Mesenchymal stem cell (in vitro differentiated cells and primary cell): ENCODE measurements around the gene MAPKAPK2.
"Not testable (repeated sequence)": the region's sequence is repeated elsewhere in the genome, so short reads cannot be mapped to it uniquely, and the experiment has no call there.

Source experiments
- DNase-seq: peaks from one replicate; pipeline ENCODE4 v3.0.0-alpha.2; 2013
- H2AFZ ChIP-seq: one replicate; pipeline ENCODE4 v1.6.1; 2013; ENCODE audit warnings: low read depth, mild to moderate bottlenecking, control low read depth, inconsistent platforms, low read length, moderate library complexity
- H2AK5ac ChIP-seq: 2 replicates; pipeline ENCODE4 v1.6.1; 2013; ENCODE audit warnings: low read length, moderate library complexity, mild to moderate bottlenecking, inconsistent platforms; ENCODE audit not compliant: severe bottlenecking
- H2BK120ac ChIP-seq: one replicate; pipeline ENCODE4 v1.6.1; 2013; ENCODE audit warnings: low read depth, mild to moderate bottlenecking, inconsistent platforms, low read length, moderate library complexity
- H2BK12ac ChIP-seq, 2 experiments: one replicate each; pipeline ENCODE4 v1.6.1; 2013; ENCODE audit warnings: inconsistent platforms in 2 of 2, low read length in 2 of 2, mild to moderate bottlenecking in 2 of 2, moderate library complexity in 2 of 2, control low read depth in 1 of 2
- H2BK15ac ChIP-seq: one replicate; pipeline ENCODE4 v1.6.1; 2013; ENCODE audit warnings: mild to moderate bottlenecking, low read depth, inconsistent platforms; ENCODE audit not compliant: poor library complexity, severe bottlenecking
- H2BK5ac ChIP-seq: 2 replicates; pipeline ENCODE4 v1.6.1; 2013; ENCODE audit warnings: low read depth, mild to moderate bottlenecking, low read length, control low read depth, inconsistent platforms; ENCODE audit not compliant: poor library complexity, severe bottlenecking
- H3K14ac ChIP-seq, 2 experiments: one replicate each; pipeline ENCODE4 v1.6.1; 2013; ENCODE audit warnings: inconsistent platforms in 2 of 2, low read length in 2 of 2, control low read depth in 1 of 2, mild to moderate bottlenecking in 1 of 2, moderate library complexity in 1 of 2
- H3K18ac ChIP-seq, 2 experiments: one replicate each; pipeline ENCODE4 v1.6.1; 2013; ENCODE audit warnings: inconsistent platforms in 2 of 2, low read length in 2 of 2, control low read depth in 1 of 2, low read depth in 1 of 2, mild to moderate bottlenecking in 1 of 2
- H3K23ac ChIP-seq, 2 experiments: one replicate each; pipeline ENCODE4 v1.6.1; 2013; ENCODE audit warnings: inconsistent platforms in 2 of 2, low read length in 2 of 2, mild to moderate bottlenecking in 2 of 2, moderate library complexity in 2 of 2, control low read depth in 1 of 2
- H3K27ac ChIP-seq: 2 replicates; pipeline ENCODE4 v1.5.1; 2013; ENCODE audit warnings: mild to moderate bottlenecking, moderate library complexity, low read length, control low read depth, inconsistent platforms; ENCODE audit not compliant: poor library complexity, severe bottlenecking
- H3K27me3 ChIP-seq, 2 experiments: 2 replicates each; pipeline versions ENCODE4 v1.6.1 to v1.7.0; 2013; ENCODE audit warnings: low read length in 2 of 2, mild to moderate bottlenecking in 2 of 2, moderate library complexity in 2 of 2, control low read depth in 1 of 2, inconsistent platforms in 1 of 2; ENCODE audit not compliant: control insufficient read depth in 1 of 2, insufficient read depth in 1 of 2
- H3K36me3 ChIP-seq, 2 experiments: 2 replicates each; pipeline versions ENCODE4 v1.6.1 to v1.7.0; 2013; ENCODE audit warnings: low read length in 2 of 2, control low read depth in 1 of 2, inconsistent platforms in 1 of 2, low read depth in 1 of 2, mild to moderate bottlenecking in 1 of 2; ENCODE audit not compliant: insufficient read depth in 2 of 2, control insufficient read depth in 1 of 2
- H3K4ac ChIP-seq, 2 experiments: one replicate each; pipeline ENCODE4 v1.6.1; 2013; ENCODE audit warnings: inconsistent platforms in 2 of 2, low read length in 2 of 2, mild to moderate bottlenecking in 2 of 2, moderate library complexity in 2 of 2, control low read depth in 1 of 2, low read depth in 1 of 2
- H3K4me1 ChIP-seq: 2 replicates; pipeline ENCODE4 v1.6.1; 2013; ENCODE audit warnings: low read depth, low read length, control low read depth; ENCODE audit not compliant: control insufficient read depth, insufficient read depth
- H3K4me2 ChIP-seq: 2 replicates; pipeline ENCODE4 v1.6.1; 2013; ENCODE audit warnings: low read length, mild to moderate bottlenecking, inconsistent platforms; ENCODE audit not compliant: poor library complexity, severe bottlenecking
- H3K4me3 ChIP-seq, 2 experiments: 2 replicates each; pipeline versions ENCODE4 v1.5.1 to v1.7.0; 2013; ENCODE audit warnings: low read length in 2 of 2, mild to moderate bottlenecking in 2 of 2, control low read depth in 1 of 2, low read depth in 1 of 2; ENCODE audit not compliant: insufficient read depth in 1 of 2
- H3K79me1 ChIP-seq: replicated peaks from 2 replicates; pipeline ENCODE4 v1.6.1; 2013; ENCODE audit warnings: mild to moderate bottlenecking, control low read depth, low read length, inconsistent platforms; ENCODE audit not compliant: poor library complexity, severe bottlenecking
- H3K9ac ChIP-seq: 2 replicates; pipeline ENCODE4 v1.7.0; 2013; ENCODE audit warnings: mild to moderate bottlenecking, low read length, moderate library complexity
- H3K9me3 ChIP-seq: 2 replicates; pipeline ENCODE4 v1.7.0; 2013; ENCODE audit warnings: mild to moderate bottlenecking, low read length; ENCODE audit not compliant: control insufficient read depth
- H4K8ac ChIP-seq: one replicate; pipeline ENCODE4 v1.6.1; 2013; ENCODE audit warnings: inconsistent platforms, mild to moderate bottlenecking, low read length, moderate library complexity
- H4K91ac ChIP-seq: one replicate; pipeline ENCODE4 v1.6.1; 2013; ENCODE audit warnings: mild to moderate bottlenecking, low read length, inconsistent platforms
- WGBS: methylation state at CpG from one replicate; pipeline ENCODE4 v1.1.7; 2013; ENCODE audit warnings: mixed read lengths; 5-methylcytosine and 5-hydroxymethylcytosine counted together

The MAPKAPK2 gene

DNA sequence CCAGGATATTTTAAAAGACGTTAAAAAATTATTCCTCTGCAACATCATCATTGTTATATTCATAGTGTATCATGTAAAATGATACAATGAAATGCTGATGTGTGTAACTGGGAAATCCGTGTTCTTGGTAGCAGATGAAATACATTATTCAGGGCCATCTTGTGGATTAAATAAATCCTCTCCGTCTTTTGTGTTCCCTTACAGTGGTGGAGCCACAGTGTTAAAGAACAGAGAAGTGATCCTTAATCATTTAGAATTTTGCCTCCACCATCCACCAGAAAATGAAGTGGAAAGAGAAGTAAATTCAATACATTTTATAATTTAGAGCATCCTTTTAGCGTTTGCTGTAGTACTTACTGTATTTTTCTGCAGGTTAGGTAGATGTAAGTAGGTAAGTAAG, 48.0 kb upstream of the MAPKAPK2 start:
- H3K9me3 ChIP-seq: no peaks in the 10 kb centered on the region
- no peak overlapping the region for H2BK5ac ChIP-seq
- H3K4ac ChIP-seq: no peak overlapping the region
- no peak overlapping the region for H3K18ac ChIP-seq
- no peak overlapping the region for H2BK15ac ChIP-seq
- H3K36me3 ChIP-seq: peaks cover 3 to 27% of the 10 kb centered on the region in 2 experiments
- no peak overlapping the region for H3K23ac ChIP-seq
- H3K4me1 ChIP-seq: peaks cover 6% of the 10 kb centered on the region
- H3K9ac ChIP-seq: peak overlapping the region; percentile 98
- H2BK12ac ChIP-seq: no peak overlapping the region
- H3K14ac ChIP-seq: no peak overlapping the region
- no peak overlapping the region for H2BK120ac ChIP-seq
- no peak overlapping the region for H3K27ac ChIP-seq
- H3K4me3 ChIP-seq: peak overlapping the region in 1 of 2 experiments; percentile 95
- no peak overlapping the region for H3K4me2 ChIP-seq
- H3K79me1 ChIP-seq: peaks cover 9% of the 10 kb centered on the region
- no peak for DNase-seq
- WGBS: 52% methylated on average over 3 of the region's 4 CpGs
- H2AFZ ChIP-seq: no peak overlapping the region
- no peak overlapping the region for H4K8ac ChIP-seq
- H3K27me3 ChIP-seq: no peaks in the 10 kb centered on the region
- H2AK5ac ChIP-seq: no peak overlapping the region
- H4K91ac ChIP-seq: no peak overlapping the region

GRCh38 chr1:206637605-206638004, 47.1 kb upstream of the MAPKAPK2 start:
- no peak overlapping the region for H3K23ac ChIP-seq
- H3K9ac ChIP-seq: peak overlapping the region; percentile 98
- peaks cover 6% of the 10 kb centered on the region for H3K4me1 ChIP-seq
- H4K8ac ChIP-seq: no peak overlapping the region
- no peak for DNase-seq
- H3K27me3 ChIP-seq: no peaks in the 10 kb centered on the region
- H2AFZ ChIP-seq: no peak overlapping the region
- no peak overlapping the region for H3K4me2 ChIP-seq
- H3K36me3 ChIP-seq: peaks cover 3 to 30% of the 10 kb centered on the region in 2 experiments
- no peak overlapping the region for H3K27ac ChIP-seq
- no peak overlapping the region for H2AK5ac ChIP-seq
- no peak overlapping the region for H2BK12ac ChIP-seq
- no peak overlapping the region for H3K18ac ChIP-seq
- no peaks in the 10 kb centered on the region for H3K9me3 ChIP-seq
- no peak overlapping the region for H3K4ac ChIP-seq
- H3K79me1 ChIP-seq: peaks cover 9% of the 10 kb centered on the region
- peak overlapping the region in 1 of 2 experiments; percentile 95 for H3K4me3 ChIP-seq
- H2BK120ac ChIP-seq: no peak overlapping the region
- H2BK15ac ChIP-seq: no peak overlapping the region
- H4K91ac ChIP-seq: no peak overlapping the region
- no peak overlapping the region for H3K14ac ChIP-seq
- H2BK5ac ChIP-seq: no peak overlapping the region

DNA sequence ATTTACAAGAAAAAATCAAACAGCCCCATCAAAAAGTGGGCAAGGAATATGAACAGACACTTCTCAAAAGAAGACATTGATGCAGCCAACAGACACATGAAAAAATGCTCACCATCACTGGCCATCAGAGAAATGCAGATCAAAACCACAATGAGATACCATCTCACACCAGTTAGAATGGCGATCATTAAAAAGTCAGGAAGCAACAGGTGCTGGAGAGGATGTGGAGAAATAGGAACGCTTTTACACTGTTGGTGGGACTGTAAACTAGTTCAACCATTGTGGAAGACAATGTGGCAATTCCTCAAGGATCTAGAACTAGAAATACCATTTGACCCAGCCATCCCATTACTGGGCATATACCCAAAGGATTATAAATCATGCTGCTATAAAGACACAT, 42.6 kb upstream of the MAPKAPK2 start:
- not testable (repeated sequence) for H3K4me1 ChIP-seq, H3K4me3 ChIP-seq, H3K14ac ChIP-seq, H3K23ac ChIP-seq, H3K9me3 ChIP-seq, H3K4me2 ChIP-seq, H2BK120ac ChIP-seq, H3K18ac ChIP-seq, H2AK5ac ChIP-seq, H2BK5ac ChIP-seq, H3K9ac ChIP-seq, H3K4ac ChIP-seq, H2BK12ac ChIP-seq, H2AFZ ChIP-seq, H4K8ac ChIP-seq, H4K91ac ChIP-seq, H3K27ac ChIP-seq, H2BK15ac ChIP-seq, H3K27me3 ChIP-seq, H3K79me1 ChIP-seq, DNase-seq
- no CpG with 5 or more reads among the region's 2 CpGs for WGBS
- peaks cover 3 to 55% of the 10 kb centered on the region in 2 experiments for H3K36me3 ChIP-seq

DNA sequence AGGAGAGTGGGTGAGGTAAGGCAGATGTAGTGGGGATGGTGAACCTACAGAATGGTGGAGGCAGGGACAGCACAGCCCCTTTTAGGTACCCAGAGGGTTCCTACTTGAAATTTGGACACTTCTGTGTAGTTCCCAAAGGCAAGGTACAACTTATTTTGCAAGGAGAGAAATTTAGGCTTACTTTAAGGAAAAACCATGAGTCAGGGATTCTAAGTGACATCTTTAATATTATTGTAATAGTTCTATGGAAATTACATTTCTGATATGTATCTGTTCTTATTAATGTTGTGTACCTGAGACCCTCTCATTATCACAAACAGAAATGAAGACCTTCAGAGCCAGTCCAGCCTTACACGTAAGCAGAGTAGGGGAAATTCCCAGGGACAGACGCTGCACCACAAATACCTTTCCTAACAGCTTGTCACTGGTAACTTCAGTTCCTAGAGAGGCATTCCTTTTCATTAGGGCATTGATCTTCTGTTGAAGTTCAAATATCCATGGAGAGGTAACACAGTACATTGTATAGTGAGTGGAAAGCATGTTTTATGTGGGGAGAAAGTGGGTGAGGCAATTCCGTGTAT, 41.5 kb upstream of the MAPKAPK2 start:
- Histone ChIP-seq H3K36me3 (peaks cover 9 to 66% of the 10 kb centered on the region in 2 experiments), H3K4me1 (no peaks in the 10 kb centered on the region), H2BK12ac (no peak overlapping the region), H3K9ac (no peak overlapping the region), H3K27ac (no peak overlapping the region), H3K14ac (no peak overlapping the region), H3K4me2 (no peak overlapping the region), H3K4ac (no peak overlapping the region), H2BK120ac (no peak overlapping the region), H3K18ac (no peak overlapping the region), H4K91ac (no peak overlapping the region), H4K8ac (no peak overlapping the region), H3K23ac (no peak overlapping the region), H3K9me3 (no peaks in the 10 kb centered on the region), H2AK5ac (no peak overlapping the region), H3K4me3 (no peak overlapping the region), H2BK15ac (peak overlapping the region; percentile 67), H2BK5ac (no peak overlapping the region), H3K27me3 (no peaks in the 10 kb centered on the region), H3K79me1 (peaks cover 5% of the 10 kb centered on the region), H2AFZ (no peak overlapping the region)
- 92% methylated on average over 3 of the region's 3 CpGs for WGBS
- no peak for DNase-seq
